ENCODE results near the gene GPR183.

DNA sequence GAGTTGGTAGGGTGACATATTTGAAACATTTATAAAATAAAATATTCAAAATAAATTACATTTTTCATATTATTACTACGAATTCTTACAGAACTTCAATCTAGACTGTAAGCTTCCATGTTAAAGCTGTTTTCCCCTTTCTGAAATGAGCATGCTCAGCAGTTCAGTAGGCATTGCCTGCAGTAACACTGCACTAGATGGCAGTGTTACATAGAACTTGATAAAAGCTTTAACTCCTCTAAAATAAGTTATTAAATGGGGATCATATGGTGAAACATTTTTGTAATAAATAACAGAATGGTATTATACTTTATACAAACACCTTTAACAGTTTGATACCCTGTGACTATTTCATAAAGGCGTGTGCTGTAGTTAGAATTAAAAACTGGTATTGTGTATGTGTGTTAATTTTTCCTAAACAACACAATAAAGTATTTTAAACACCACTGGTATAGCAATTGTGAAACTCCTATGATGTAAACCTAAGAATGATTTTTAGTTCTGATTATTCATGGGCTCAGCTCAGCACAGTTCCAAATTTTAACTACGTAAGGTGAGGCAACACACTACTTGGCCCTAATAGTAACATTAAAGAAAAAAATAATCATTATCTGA lies 37.5 kb downstream of the GPR183 start:
- TF ChIP-seq ZNF146 (tag by site-specific recombination; IDR thresholded peaks at IDR 0.05) (no peak), YY2 (tag by site-specific recombination; IDR thresholded peaks at IDR 0.05) (no peak), GLI2 (tag by site-specific recombination; IDR thresholded peaks at IDR 0.05; ENCODE audit: borderline replicate concordance, low read depth) (no peak), ZNF514 (tag by site-specific recombination; IDR thresholded peaks at IDR 0.05) (no peak)
